Stomach (tissue), 9 donors: ENCODE results near the gene KRTCAP3. TPM values are rescaled to one million over a fixed set of nuclear protein-coding genes. Genes with fewer than 3 reads are reported as not detected.
A peak's percentile ranks its signal among the peaks of the same experiment; 100 is the strongest.
"Not testable (repeated sequence)": the region's sequence is repeated elsewhere in the genome, so short reads cannot be mapped to it uniquely, and the experiment has no call there.

Source experiments
- DNase-seq, 2 donors: peaks; one replicate each; pipeline versions ENCODE4 v3.0.0 to v3.0.0-alpha.2; 2013 to 2019
- H3K27ac ChIP-seq, 5 donors: fragments of 200-600 bp in 4 of 5; sonication (generic) in 4 of 5; one replicate each; pipeline ENCODE4 v1.5.1; 2013 to 2019; ENCODE audit warnings: mild to moderate bottlenecking in 1 of 5, moderate library complexity in 1 of 5
- H3K27me3 ChIP-seq, 3 donors: fragments of 200-600 bp; sonication (generic); one replicate each; pipeline ENCODE4 v1.5.1; 2017 to 2019; ENCODE audit warnings: mixed run types in 1 of 3
- H3K36me3 ChIP-seq, 4 donors: fragments of 200-600 bp; sonication (generic); 1 replicate in 3 of 4; 2 replicates in 1 of 4; pipeline ENCODE4 v1.5.1; 2016 to 2019
- H3K4me1 ChIP-seq, 4 donors: fragments of 200-600 bp; sonication (generic); one replicate each; pipeline ENCODE4 v1.5.1; 2016 to 2019
- H3K4me3 ChIP-seq, 4 donors: fragments of 200-600 bp; sonication (generic) in 3 of 4; one replicate each; pipeline ENCODE4 v1.5.1; 2016 to 2019; ENCODE audit warnings: mild to moderate bottlenecking in 1 of 4
- H3K9me3 ChIP-seq, 4 donors: fragments of 200-600 bp; sonication (generic); one replicate each; pipeline ENCODE4 v1.5.1; 2016 to 2019
- CTCF ChIP-seq, 7 experiments: fragments of 450-650 bp in 4 of 7; fragments of 200-600 bp in 3 of 7; sonication (generic) in 3 of 7; IDR thresholded peaks; one replicate each; pipeline ENCODE4 v1.5.1; 2016 to 2019; ENCODE audit warnings: antibody characterized with exemption in 7 of 7, control low read depth in 2 of 7, mild to moderate bottlenecking in 1 of 7
- EP300 ChIP-seq: sonication (generic); formaldehyde crosslinking; IDR thresholded peaks from one replicate; pipeline ENCODE4 v1.6.1; 2017; ENCODE audit warnings: antibody characterized with exemption
- POLR2A ChIP-seq, 4 donors: fragments of 450-650 bp; IDR thresholded peaks; one replicate each; pipeline ENCODE4 v1.6.1; 2016; ENCODE audit warnings: antibody characterized with exemption in 4 of 4, control low read depth in 2 of 4, mild to moderate bottlenecking in 1 of 4, moderate library complexity in 1 of 4
- POLR2AphosphoS5 ChIP-seq, 3 donors: sonication (generic); formaldehyde crosslinking; IDR thresholded peaks; one replicate each; pipeline ENCODE4 v1.6.1; 2016; ENCODE audit warnings: antibody characterized with exemption in 3 of 3
- WGBS, 5 donors: extraction: QIAGEN DNeasy Blood & Tissue Kit in 3 of 5; methylation state at CpG; one replicate each; pipeline versions ENCODE4 v1.1.5 to v1.1.7; 2013 to 2018; 5-methylcytosine and 5-hydroxymethylcytosine counted together
- intact Hi-C: fragments of 100-400 bp; cut with DNase I; formaldehyde crosslinking; loops from one replicate; pipeline ENCODE4 v1.15.1; 2023; ENCODE audit warnings: low total_unique reads
- polyA plus RNA-seq, 3 donors: library from polyadenylated mRNA; stranded (reverse); fragments of 200-250 nt; gene quantifications; one replicate each; pipeline ENCODE4 v1.2.3, GENCODE V29; 2013
- total RNA-seq, 5 donors: library from RNA; depleted of rRNA; stranded (reverse); fragments of >200 nt; gene quantifications; one replicate each; pipeline versions ENCODE4 v1.1.0 to v1.2.3, GENCODE V29; 2014 to 2016
- donor health status: healthy with polysubstance abuse.
- donor health status: Bipolar disorder and iron deficiency.
- donor health status: healthy.

KRTCAP3 gene
- total and polyA plus RNA-seq, 8 donors, result 16.5 to 140 (median 62.2) TPM; not detected in 1

GRCh38 chr2:27421660-27422250 is 20.4 kb upstream of the KRTCAP3 start:
- H3K4me1 ChIP-seq, result peaks cover 0 to 3% (median 0%) of the 10 kb centered on the region in 4 donors
- intact Hi-C loops, result no loop called here
- H3K27me3 ChIP-seq, result no peaks in the 10 kb centered on the region
- DNase-seq, result no peak
- TF ChIP-seq POLR2AphosphoS5 (IDR thresholded peaks at IDR 0.05), result no peak
- no peak for TF ChIP-seq POLR2A (IDR thresholded peaks at IDR 0.05)
- TF ChIP-seq EP300, result no peak
- TF ChIP-seq CTCF (IDR thresholded peaks at IDR 0.05), result no peak
- no peak overlapping the region for H3K27ac ChIP-seq
- WGBS, 5 donors, result 69 to 83% (median 73%) methylated on average over 4 of the region's 4 CpGs
- no peaks in the 10 kb centered on the region for H3K9me3 ChIP-seq
- no peak overlapping the region for H3K4me3 ChIP-seq
- no peaks in the 10 kb centered on the region for H3K36me3 ChIP-seq

- Histone ChIP-seq H3K4me3 (no peak overlapping the region), H3K4me1 (peaks cover 0 to 12% (median 6%) of the 10 kb centered on the region in 4 donors), H3K27ac (no peak overlapping the region), H3K36me3 (no peaks in the 10 kb centered on the region), H3K27me3 (no peaks in the 10 kb centered on the region), H3K9me3 (no peaks in the 10 kb centered on the region)
- no peak for DNase-seq
- intact Hi-C loops, result no loop called here
- 93 to 98% (median 95%) methylated on average over 3 of the region's 3 CpGs for WGBS, 5 donors
- TF ChIP-seq EP300 (no peak), POLR2A (IDR thresholded peaks at IDR 0.05) (no peak), CTCF (IDR thresholded peaks at IDR 0.05) (no peak), POLR2AphosphoS5 (IDR thresholded peaks at IDR 0.05) (no peak)
These were observed 19.2 kb upstream of the KRTCAP3 start for GRCh38 chr2:27422958-27423357.

- H3K36me3 ChIP-seq, H3K27me3 ChIP-seq, intact Hi-C loops, DNase-seq, H3K4me3 ChIP-seq, H3K9me3 ChIP-seq, H3K27ac ChIP-seq: not testable (repeated sequence)
- peaks cover 7 to 20% (median 14%) of the 10 kb centered on the region in 4 donors for H3K4me1 ChIP-seq
- 54 to 70% (median 69%) methylated on average over 10 of the region's 10 CpGs for WGBS, 5 donors
These were observed 17.1 kb upstream of the KRTCAP3 start for GRCh38 chr2:27425039-27425438.

- peak in 1 of 2 donors; percentile 18 for DNase-seq
- TF ChIP-seq POLR2AphosphoS5 (IDR thresholded peaks at IDR 0.05), result no peak
- no peak for TF ChIP-seq EP300
- no peak for TF ChIP-seq CTCF (IDR thresholded peaks at IDR 0.05)
- no peak for TF ChIP-seq POLR2A (IDR thresholded peaks at IDR 0.05)
- peaks cover 27 to 48% (median 37%) of the 10 kb centered on the region in 4 donors for H3K4me1 ChIP-seq
- peaks cover 0 to 5% (median 2%) of the 10 kb centered on the region in 4 donors for H3K36me3 ChIP-seq
- 11 to 19% (median 12%) methylated on average over 7 of the region's 7 CpGs for WGBS, 5 donors
- no peaks in the 10 kb centered on the region for H3K27me3 ChIP-seq
- no peaks in the 10 kb centered on the region for H3K9me3 ChIP-seq
- intact Hi-C loops, result no loop called here
- H3K4me3 ChIP-seq, result peak overlapping the region; percentile 78 to 100 (median 94)
- H3K27ac ChIP-seq, result peak overlapping the region; percentile 98 to 100 (median 100)
These were observed 14.3 kb upstream of the KRTCAP3 start for GRCh38 chr2:27427863-27428212.
